ENCODE measurements around the gene SLC24A3. TPM values are rescaled to one million over a fixed set of nuclear protein-coding genes. Genes with fewer than 3 reads are reported as not detected.

Gene SLC24A3
- polyA plus RNA-seq, 1 donor (not counting 4 experiments of a cell fraction or from before 2014, with no cell fraction given): 0.17 TPM

DNA sequence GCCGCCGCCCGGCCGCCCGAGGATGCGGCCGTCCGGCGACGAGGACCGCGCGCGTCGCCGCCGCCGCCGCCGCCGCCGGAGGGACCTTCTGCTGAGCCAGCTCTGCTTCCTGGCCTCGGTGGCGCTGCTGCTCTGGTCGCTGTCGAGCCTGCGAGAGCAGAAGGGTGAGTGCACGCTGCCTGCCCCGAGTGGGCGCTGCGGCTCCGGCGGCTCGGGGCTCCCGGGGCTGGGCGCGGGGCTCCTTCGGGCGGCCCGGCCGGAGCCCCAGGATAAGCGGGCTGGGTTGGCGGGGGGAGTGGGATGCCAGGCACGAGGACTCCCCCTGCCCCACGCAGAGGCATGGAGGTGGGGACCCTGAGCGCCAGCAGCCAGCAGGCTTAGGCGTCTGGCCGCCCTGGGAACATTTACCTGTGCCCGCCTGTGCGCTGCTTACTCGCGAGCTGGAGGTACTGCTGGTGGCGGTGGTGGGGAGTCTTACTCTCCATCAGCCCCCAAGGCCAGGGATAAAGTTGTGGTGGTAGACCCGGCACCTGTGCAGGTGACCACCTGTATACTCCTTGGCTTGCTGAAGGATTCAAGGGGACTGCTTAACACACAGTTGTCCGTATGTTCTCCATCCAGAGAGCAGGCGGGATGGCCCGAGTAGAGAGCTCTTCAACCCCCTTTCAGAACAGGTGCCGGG is 520 bp downstream of the SLC24A3 start:
- H3K4me2 ChIP-seq (ENCODE audit: control insufficient read depth, extremely low read depth, insufficient read depth, low read depth, low read length): peak overlapping the region; percentile 34
- no peak overlapping the region for H3K9ac ChIP-seq (ENCODE audit: control insufficient read depth, extremely low read depth, insufficient read depth, low read length)
- peaks cover 35% of the 10 kb centered on the region for H3K27me3 ChIP-seq (ENCODE audit: control insufficient read depth, extremely low read depth, insufficient read depth, low read length)
- peak overlapping the region in 2 of 3 experiments; percentile 13 to 25 for H3K4me3 ChIP-seq (ENCODE audit: control insufficient read depth in 2 of 3, extremely low read depth in 1 of 3, insufficient read depth in 2 of 3, low read depth in 1 of 3, low read length in 3 of 3)
- no peaks in the 10 kb centered on the region for H3K79me2 ChIP-seq (ENCODE audit: control insufficient read depth, insufficient read depth, low read length)
- H3K27ac ChIP-seq (ENCODE audit: control insufficient read depth, insufficient read depth, low read length): no peak overlapping the region
- H2AFZ ChIP-seq (ENCODE audit: control insufficient read depth, low read length): no peak overlapping the region
- H3K36me3 ChIP-seq (ENCODE audit: control insufficient read depth in 2 of 2, extremely low read depth in 1 of 2, insufficient read depth in 2 of 2, low read length in 2 of 2): no peaks in the 10 kb centered on the region
- DNase-seq (ENCODE audit: low read depth, low spot score): no peak
- H4K20me1 ChIP-seq (ENCODE audit: control insufficient read depth, extremely low read depth, insufficient read depth, low read length): no peaks in the 10 kb centered on the region
- no peaks in the 10 kb centered on the region for H3K9me1 ChIP-seq (ENCODE audit: control insufficient read depth, extremely low read depth, insufficient read depth, low read length)
- no peak for FAIRE-seq
- H3K4me1 ChIP-seq (ENCODE audit: control insufficient read depth, extremely low read depth, insufficient read depth, low read length): no peaks in the 10 kb centered on the region
- dilution Hi-C loops (cut with MboI; ENCODE audit: extremely low pct_ligation_motif_present, low sequenced_read_pairs): no loop called here
- no peaks in the 10 kb centered on the region for H3K9me3 ChIP-seq (ENCODE audit: control insufficient read depth, low read depth, low read length)
- TF ChIP-seq, protein P1, sequence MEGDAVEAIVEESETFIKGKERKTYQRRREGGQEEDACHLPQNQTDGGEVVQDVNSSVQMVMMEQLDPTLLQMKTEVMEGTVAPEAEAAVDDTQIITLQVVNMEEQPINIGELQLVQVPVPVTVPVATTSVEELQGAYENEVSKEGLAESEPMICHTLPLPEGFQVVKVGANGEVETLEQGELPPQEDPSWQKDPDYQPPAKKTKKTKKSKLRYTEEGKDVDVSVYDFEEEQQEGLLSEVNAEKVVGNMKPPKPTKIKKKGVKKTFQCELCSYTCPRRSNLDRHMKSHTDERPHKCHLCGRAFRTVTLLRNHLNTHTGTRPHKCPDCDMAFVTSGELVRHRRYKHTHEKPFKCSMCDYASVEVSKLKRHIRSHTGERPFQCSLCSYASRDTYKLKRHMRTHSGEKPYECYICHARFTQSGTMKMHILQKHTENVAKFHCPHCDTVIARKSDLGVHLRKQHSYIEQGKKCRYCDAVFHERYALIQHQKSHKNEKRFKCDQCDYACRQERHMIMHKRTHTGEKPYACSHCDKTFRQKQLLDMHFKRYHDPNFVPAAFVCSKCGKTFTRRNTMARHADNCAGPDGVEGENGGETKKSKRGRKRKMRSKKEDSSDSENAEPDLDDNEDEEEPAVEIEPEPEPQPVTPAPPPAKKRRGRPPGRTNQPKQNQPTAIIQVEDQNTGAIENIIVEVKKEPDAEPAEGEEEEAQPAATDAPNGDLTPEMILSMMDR (optimal IDR thresholded peaks at IDR 0.05 in 1 of 3, IDR thresholded peaks at IDR 0.05 in 1 of 3, conservative IDR thresholded peaks at IDR 0.05 in 1 of 3; ENCODE audit: extremely low read depth in 1 of 3, insufficient read depth in 2 of 3, low read length in 3 of 3): peak in 2 of 3 experiments; percentile 62 to 85
- peak; percentile 77 for TF ChIP-seq EZH2 (IDR thresholded peaks at IDR 0.05; ENCODE audit: low read length)

DNA sequence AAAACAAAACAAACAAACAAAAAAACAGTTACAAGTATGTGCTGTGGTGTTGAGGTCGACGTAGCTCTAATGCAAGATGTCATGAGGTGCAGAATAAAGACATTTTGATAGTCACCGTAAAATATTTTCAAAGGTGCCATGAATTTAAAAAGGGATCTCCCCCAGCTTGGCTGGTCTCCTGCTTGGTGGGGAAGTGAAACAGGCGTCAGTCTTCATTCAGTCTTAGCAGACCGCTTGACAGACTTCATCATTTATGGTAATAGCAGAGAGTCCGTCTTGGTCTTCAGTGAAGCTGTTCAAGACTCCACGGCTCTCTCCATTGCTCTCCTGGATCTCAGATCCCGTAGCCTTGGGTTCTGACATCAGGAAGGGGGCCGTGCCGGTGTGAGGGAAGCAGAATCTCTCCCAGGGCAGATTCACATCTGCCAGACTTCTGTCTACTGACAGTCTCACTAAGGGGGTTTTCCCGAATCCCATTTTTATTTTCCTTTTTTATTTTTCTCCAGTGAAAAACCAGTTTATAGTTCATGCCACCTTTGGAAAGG is 1.6 kb downstream of the SLC24A3 start:
- dilution Hi-C loops (cut with MboI; ENCODE audit: extremely low pct_ligation_motif_present, low sequenced_read_pairs): no loop called here
- no peak for FAIRE-seq
- H3K4me2 ChIP-seq (ENCODE audit: control insufficient read depth, extremely low read depth, insufficient read depth, low read depth, low read length): no peak overlapping the region

More for the DNA sequence above, 1.6 kb downstream of the SLC24A3 start:
- Histone ChIP-seq H4K20me1 (ENCODE audit: control insufficient read depth, extremely low read depth, insufficient read depth, low read length) (no peaks in the 10 kb centered on the region), H3K27ac (ENCODE audit: control insufficient read depth, insufficient read depth, low read length) (no peak overlapping the region), H3K79me2 (ENCODE audit: control insufficient read depth, insufficient read depth, low read length) (no peaks in the 10 kb centered on the region), H3K9me1 (ENCODE audit: control insufficient read depth, extremely low read depth, insufficient read depth, low read length) (no peaks in the 10 kb centered on the region), H2AFZ (ENCODE audit: control insufficient read depth, low read length) (no peak overlapping the region), H3K4me1 (ENCODE audit: control insufficient read depth, extremely low read depth, insufficient read depth, low read length) (no peaks in the 10 kb centered on the region), H3K9ac (ENCODE audit: control insufficient read depth, extremely low read depth, insufficient read depth, low read length) (no peak overlapping the region), H3K9me3 (ENCODE audit: control insufficient read depth, low read depth, low read length) (no peaks in the 10 kb centered on the region), H3K4me3 (ENCODE audit: control insufficient read depth in 2 of 3, extremely low read depth in 1 of 3, insufficient read depth in 2 of 3, low read depth in 1 of 3, low read length in 3 of 3) (no peak overlapping the region), H3K36me3 (ENCODE audit: control insufficient read depth in 2 of 2, extremely low read depth in 1 of 2, insufficient read depth in 2 of 2, low read length in 2 of 2) (no peaks in the 10 kb centered on the region), H3K27me3 (ENCODE audit: control insufficient read depth, extremely low read depth, insufficient read depth, low read length) (peaks cover 35% of the 10 kb centered on the region)
- DNase-seq (ENCODE audit: low read depth, low spot score): no peak
- TF ChIP-seq, protein P1 (optimal IDR thresholded peaks at IDR 0.05 in 1 of 3, IDR thresholded peaks at IDR 0.05 in 1 of 3, conservative IDR thresholded peaks at IDR 0.05 in 1 of 3; ENCODE audit: extremely low read depth in 1 of 3, insufficient read depth in 2 of 3, low read length in 3 of 3): no peak
- no peak for TF ChIP-seq EZH2 (IDR thresholded peaks at IDR 0.05; ENCODE audit: low read length)
